Esophagus squamous epithelium (tissue), 5 donors: ENCODE data around the gene HMGCS1. TPM values are rescaled to one million over a fixed set of nuclear protein-coding genes. Genes with fewer than 3 reads are reported as not detected.

ENCODE experiments used
- DNase-seq: peaks from one replicate; lab custom pipeline; 2025; lab: John Stamatoyannopoulos, UW
- H3K27ac ChIP-seq, 4 donors: fragments of 200-600 bp; sonication (generic); one replicate each; pipeline ENCODE4 v1.5.1; 2016 to 2019; ENCODE audit warnings: mild to moderate bottlenecking in 1 of 4
- H3K27me3 ChIP-seq, 4 donors: fragments of 200-600 bp; sonication (generic); 1 replicate in 3 of 4; 2 replicates in 1 of 4; pipeline versions ENCODE4 v1.5.1 to v1.6.0; 2017 to 2021; ENCODE audit warnings: antibody characterized with exemption in 1 of 4
- H3K36me3 ChIP-seq, 3 donors: fragments of 200-600 bp; sonication (generic); one replicate each; pipeline ENCODE4 v1.5.1; 2016 to 2019
- H3K4me1 ChIP-seq, 3 donors: fragments of 200-600 bp; sonication (generic); one replicate each; pipeline ENCODE4 v1.5.1; 2017 to 2019
- H3K4me3 ChIP-seq, 4 donors: fragments of 200-600 bp; sonication (generic); 1 replicate in 3 of 4; 2 replicates in 1 of 4; pipeline ENCODE4 v1.5.1; 2016 to 2019; ENCODE audit warnings: mild to moderate bottlenecking in 2 of 4, moderate library complexity in 1 of 4
- H3K9me3 ChIP-seq, 3 donors: fragments of 200-600 bp; sonication (generic); one replicate each; pipeline ENCODE4 v1.5.1; 2016 to 2019
- CTCF ChIP-seq, 6 experiments: fragments of 450-650 bp in 4 of 6; fragments of 200-600 bp in 2 of 6; sonication (generic) in 2 of 6; IDR thresholded peaks; one replicate each; pipeline ENCODE4 v1.5.1; 2016 to 2019; ENCODE audit warnings: antibody characterized with exemption in 6 of 6, mild to moderate bottlenecking in 4 of 6, moderate library complexity in 4 of 6
- POLR2A ChIP-seq, 4 donors: fragments of 450-650 bp; IDR thresholded peaks; one replicate each; pipeline ENCODE4 v1.6.1; 2017; ENCODE audit warnings: antibody characterized with exemption in 4 of 4, mild to moderate bottlenecking in 4 of 4, moderate library complexity in 3 of 4
- WGBS, 2 donors: methylation state at CpG; one replicate each; pipeline ENCODE4 v1.1.5; 2018; 5-methylcytosine and 5-hydroxymethylcytosine counted together
- intact Hi-C: fragments of 100-400 bp; cut with DNase I; formaldehyde crosslinking; loops from one replicate; pipeline ENCODE4 v1.15.0; 2022
- total RNA-seq, 4 donors: library from RNA; depleted of rRNA; stranded (reverse); fragments of >200 nt; gene quantifications; one replicate each; pipeline ENCODE4 v1.1.0, GENCODE V29; 2016
- donor health status: DM: yes; HTN: yes; CAD: no.

Gene HMGCS1
- total RNA-seq, 4 donors from 2014 or later: 86.6 to 278 (median 148) TPM

GRCh38 chr5:43320846-43321245 is 7.6 kb upstream of the HMGCS1 start:
- intact Hi-C loops: no loop called here
- Histone ChIP-seq H3K4me1 (peaks cover 0 to 2% (median under 1%) of the 10 kb centered on the region in 3 donors), H3K9me3 (no peaks in the 10 kb centered on the region), H3K36me3 (no peaks in the 10 kb centered on the region), H3K4me3 (no peak overlapping the region), H3K27me3 (no peaks in the 10 kb centered on the region), H3K27ac (no peak overlapping the region)
- no peak for DNase-seq
- TF ChIP-seq CTCF (IDR thresholded peaks at IDR 0.05) (no peak), POLR2A (IDR thresholded peaks at IDR 0.05) (no peak)
- 80 to 89% methylated on average over 4 of the region's 4 CpGs for WGBS, 2 donors

- intact Hi-C loops: no loop called here
- TF ChIP-seq CTCF (IDR thresholded peaks at IDR 0.05) (no peak), POLR2A (IDR thresholded peaks at IDR 0.05) (no peak)
- Histone ChIP-seq H3K27me3 (no peaks in the 10 kb centered on the region), H3K27ac (no peak overlapping the region), H3K9me3 (no peaks in the 10 kb centered on the region), H3K4me3 (no peak overlapping the region), H3K36me3 (no peaks in the 10 kb centered on the region), H3K4me1 (peaks cover 9 to 31% (median 11%) of the 10 kb centered on the region in 3 donors)
- no peak for DNase-seq
- 85 to 86% methylated on average over 3 to 4 of the region's 5 CpGs for WGBS, 2 donors
Measured at GRCh38 chr5:43316421-43316820, 3.2 kb upstream of the HMGCS1 start.

- no peak for DNase-seq
- Histone ChIP-seq H3K9me3 (no peaks in the 10 kb centered on the region), H3K36me3 (no peaks in the 10 kb centered on the region), H3K4me3 (no peak overlapping the region), H3K27me3 (no peaks in the 10 kb centered on the region), H3K27ac (peak overlapping the region in 3 of 4 donors; percentile 27 to 47 (median 47)), H3K4me1 (peaks cover 9 to 39% (median 15%) of the 10 kb centered on the region in 3 donors)
- 60 to 65% methylated on average over 3 of the region's 3 CpGs for WGBS, 2 donors
- intact Hi-C loops: no loop called here
- TF ChIP-seq CTCF (IDR thresholded peaks at IDR 0.05): no peak
- TF ChIP-seq POLR2A (IDR thresholded peaks at IDR 0.05): no peak
Measured at GRCh38 chr5:43315682-43316081, 2.5 kb upstream of the HMGCS1 start.

- TF ChIP-seq CTCF (IDR thresholded peaks at IDR 0.05) (no peak), POLR2A (IDR thresholded peaks at IDR 0.05) (no peak)
- H3K27ac ChIP-seq: peak overlapping the region in 2 of 4 donors; percentile 47 to 98
- no peaks in the 10 kb centered on the region for H3K36me3 ChIP-seq
- H3K9me3 ChIP-seq: no peaks in the 10 kb centered on the region
- intact Hi-C loops: no loop called here
- no peak overlapping the region for H3K4me3 ChIP-seq
- no peak for DNase-seq
- no peaks in the 10 kb centered on the region for H3K27me3 ChIP-seq
- peaks cover 9 to 43% (median 19%) of the 10 kb centered on the region in 3 donors for H3K4me1 ChIP-seq
- WGBS, 2 donors: 27 to 48% methylated on average over 8 of the region's 8 CpGs
Measured at GRCh38 chr5:43315263-43315662, 2.1 kb upstream of the HMGCS1 start.

- Histone ChIP-seq H3K27me3 (no peaks in the 10 kb centered on the region), H3K4me3 (no peak overlapping the region), H3K27ac (peak overlapping the region in 2 of 4 donors; percentile 96 to 98), H3K9me3 (no peaks in the 10 kb centered on the region), H3K4me1 (peaks cover 9 to 48% (median 22%) of the 10 kb centered on the region in 3 donors), H3K36me3 (no peaks in the 10 kb centered on the region)
- no peak for TF ChIP-seq POLR2A (IDR thresholded peaks at IDR 0.05)
- TF ChIP-seq CTCF (IDR thresholded peaks at IDR 0.05): no peak
- DNase-seq: no peak
- intact Hi-C loops: no loop called here
- WGBS, 2 donors: 92 to 94% methylated on average over 6 of the region's 6 CpGs
Measured at GRCh38 chr5:43314724-43315123, 1.5 kb upstream of the HMGCS1 start.
